Omental fat pad (tissue), 4 donors: Measurements from ENCODE around the gene TSSK2. TPM values are rescaled to one million over a fixed set of nuclear protein-coding genes. Genes with fewer than 3 reads are reported as not detected.

Experiments used
- ATAC-seq: fragments of 150-250 bp; one replicate; pipeline ENCODE4 v1.9.1; 2016; ENCODE audit warnings: mild to moderate bottlenecking, moderate library complexity; ENCODE audit not compliant: low FRiP score
- DNase-seq: peaks from one replicate; pipeline ENCODE4 v3.0.0-alpha.2; 2019; ENCODE audit warnings: low spot score
- total RNA-seq, 4 donors: library from RNA; depleted of rRNA; stranded (reverse); fragments of >200 nt; gene quantifications; one replicate each; pipeline ENCODE4 v1.1.0, GENCODE V29; 2016
- TF ChIP-seq, protein P1 (sequence below), 3 donors: fragments of 450-650 bp; IDR thresholded peaks; one replicate each; pipeline ENCODE4 v1.5.1; 2016 to 2017; ENCODE audit warnings: antibody characterized with exemption in 3 of 3, mild to moderate bottlenecking in 3 of 3, moderate library complexity in 2 of 3

TSSK2 gene
- total RNA-seq, 4 donors from 2014 or later: 0.79 TPM; not detected in 3

- TF ChIP-seq, protein P1, sequence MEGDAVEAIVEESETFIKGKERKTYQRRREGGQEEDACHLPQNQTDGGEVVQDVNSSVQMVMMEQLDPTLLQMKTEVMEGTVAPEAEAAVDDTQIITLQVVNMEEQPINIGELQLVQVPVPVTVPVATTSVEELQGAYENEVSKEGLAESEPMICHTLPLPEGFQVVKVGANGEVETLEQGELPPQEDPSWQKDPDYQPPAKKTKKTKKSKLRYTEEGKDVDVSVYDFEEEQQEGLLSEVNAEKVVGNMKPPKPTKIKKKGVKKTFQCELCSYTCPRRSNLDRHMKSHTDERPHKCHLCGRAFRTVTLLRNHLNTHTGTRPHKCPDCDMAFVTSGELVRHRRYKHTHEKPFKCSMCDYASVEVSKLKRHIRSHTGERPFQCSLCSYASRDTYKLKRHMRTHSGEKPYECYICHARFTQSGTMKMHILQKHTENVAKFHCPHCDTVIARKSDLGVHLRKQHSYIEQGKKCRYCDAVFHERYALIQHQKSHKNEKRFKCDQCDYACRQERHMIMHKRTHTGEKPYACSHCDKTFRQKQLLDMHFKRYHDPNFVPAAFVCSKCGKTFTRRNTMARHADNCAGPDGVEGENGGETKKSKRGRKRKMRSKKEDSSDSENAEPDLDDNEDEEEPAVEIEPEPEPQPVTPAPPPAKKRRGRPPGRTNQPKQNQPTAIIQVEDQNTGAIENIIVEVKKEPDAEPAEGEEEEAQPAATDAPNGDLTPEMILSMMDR (IDR thresholded peaks at IDR 0.05): no peak
- ATAC-seq: no peak
- no peak for DNase-seq
Measured at GRCh38 chr22:19120829-19121630, 10.1 kb upstream of the TSSK2 start.

DNA sequence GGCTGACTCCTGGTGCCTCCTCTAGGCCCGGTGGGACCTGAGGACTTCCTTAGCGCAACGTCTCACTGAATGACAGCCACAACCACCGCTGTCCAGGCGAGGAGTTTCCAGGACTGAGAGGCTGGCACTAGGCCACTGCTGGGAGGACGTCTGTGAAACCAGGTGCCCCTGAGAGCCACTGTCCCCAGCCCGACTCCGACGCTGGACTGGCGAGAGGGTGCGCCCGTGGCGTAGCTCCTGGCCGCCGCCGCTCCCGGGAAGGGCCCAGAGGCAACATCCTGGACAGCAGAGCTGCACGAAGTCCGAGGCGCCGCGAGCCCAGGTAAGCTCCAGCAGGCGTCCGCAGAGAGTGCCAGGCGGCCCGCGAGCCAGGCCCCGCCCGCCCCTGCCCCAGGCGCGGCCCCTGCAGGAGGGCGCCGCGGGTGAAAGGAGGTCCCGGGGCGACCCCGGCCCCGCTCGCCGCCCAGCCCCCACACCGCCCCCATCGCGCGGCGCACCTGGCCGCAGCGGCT is 9.4 kb upstream of the TSSK2 start:
- TF ChIP-seq, protein P1 (IDR thresholded peaks at IDR 0.05): no peak
- no peak for DNase-seq

DNA sequence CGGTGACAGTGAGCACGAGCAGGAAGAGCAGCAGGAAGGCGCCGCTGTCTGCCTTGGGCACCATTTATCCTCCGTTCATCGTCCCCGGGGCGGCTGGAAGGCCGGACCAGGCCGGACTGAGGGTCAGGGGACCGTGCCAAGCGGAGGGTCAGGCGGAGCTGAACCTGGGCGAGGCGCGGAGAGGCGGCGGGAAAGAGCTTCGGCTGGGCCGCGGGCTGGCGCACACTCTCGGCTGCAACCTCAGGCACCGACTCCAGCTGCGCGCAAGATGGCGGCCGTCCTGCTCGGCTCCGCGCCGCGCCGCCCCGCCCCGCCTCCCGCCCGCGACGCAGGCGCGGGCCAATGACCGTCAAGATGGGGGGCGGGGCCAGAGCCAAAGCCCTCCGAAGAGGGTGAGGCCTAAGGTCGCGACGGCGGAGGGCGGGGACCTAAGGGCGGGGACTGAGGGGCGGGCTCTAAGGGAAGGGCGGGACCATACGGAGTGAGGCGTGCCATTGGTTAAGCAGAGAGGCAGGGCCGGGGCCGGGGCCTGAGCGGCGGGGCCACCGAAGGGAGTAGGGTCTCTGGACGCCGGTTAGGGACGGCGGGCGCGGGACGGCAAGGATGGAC is 8.9 kb upstream of the TSSK2 start, which contains the start of gene DGCR2:
Gene DGCR2 (minus strand): TSS at position 270 of the 609 bp plus-strand sequence. CDS start 206 bp downstream, at position 64.
- DNase-seq (peak; percentile 90), ATAC-seq (peak; percentile 99)
- TF ChIP-seq, protein P1 (IDR thresholded peaks at IDR 0.05): no peak

More for the DNA sequence above, 9.4 kb upstream of the TSSK2 start:
- peak; percentile 42 for ATAC-seq

GRCh38 chr22:19122752-19123492 is 8.2 kb upstream of the TSSK2 start:
- DNase-seq (no peak), ATAC-seq (peak; percentile 0)
- TF ChIP-seq, protein P1 (IDR thresholded peaks at IDR 0.05): no peak

GRCh38 chr22:19123936-19124335 is 7.2 kb upstream of the TSSK2 start:
- TF ChIP-seq, protein P1 (IDR thresholded peaks at IDR 0.05): no peak
- DNase-seq (no peak), ATAC-seq (no peak)

DNA sequence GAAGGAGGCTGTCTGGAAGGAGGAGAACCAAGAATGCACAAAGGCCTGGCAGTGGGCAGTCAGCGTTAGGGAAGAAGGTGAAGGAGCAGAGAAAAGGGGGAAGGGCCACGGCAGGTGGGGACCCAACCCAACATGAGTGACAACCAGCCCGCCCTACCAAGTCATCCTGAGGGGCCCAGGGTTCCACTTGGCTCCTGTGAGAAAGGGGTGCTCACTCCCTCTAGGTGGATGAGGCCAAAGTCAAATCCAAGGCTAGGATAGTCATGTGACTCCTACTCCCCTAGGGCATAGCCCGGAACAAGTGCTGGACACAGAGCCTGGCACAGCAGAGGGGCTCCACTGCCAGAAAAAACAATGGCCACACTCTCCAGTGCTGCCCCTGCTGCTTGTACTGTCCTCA is 6.7 kb upstream of the TSSK2 start:
- ATAC-seq: no peak
- TF ChIP-seq, protein P1 (IDR thresholded peaks at IDR 0.05): no peak
- no peak for DNase-seq
